SIG-M5 treated with dmso at 0.1 percent for 504 hours (cell line): ENCODE data around the gene CDKN2C.
"Not testable (repeated sequence)": the region's sequence is repeated elsewhere in the genome, so short reads cannot be mapped to it uniquely, and the experiment has no call there.

Experiments
- DNase-seq: peaks from one replicate; lab custom pipeline; 2025; ENCODE audit not compliant: unreplicated experiment; lab: John Stamatoyannopoulos, UW

Gene CDKN2C

DNA sequence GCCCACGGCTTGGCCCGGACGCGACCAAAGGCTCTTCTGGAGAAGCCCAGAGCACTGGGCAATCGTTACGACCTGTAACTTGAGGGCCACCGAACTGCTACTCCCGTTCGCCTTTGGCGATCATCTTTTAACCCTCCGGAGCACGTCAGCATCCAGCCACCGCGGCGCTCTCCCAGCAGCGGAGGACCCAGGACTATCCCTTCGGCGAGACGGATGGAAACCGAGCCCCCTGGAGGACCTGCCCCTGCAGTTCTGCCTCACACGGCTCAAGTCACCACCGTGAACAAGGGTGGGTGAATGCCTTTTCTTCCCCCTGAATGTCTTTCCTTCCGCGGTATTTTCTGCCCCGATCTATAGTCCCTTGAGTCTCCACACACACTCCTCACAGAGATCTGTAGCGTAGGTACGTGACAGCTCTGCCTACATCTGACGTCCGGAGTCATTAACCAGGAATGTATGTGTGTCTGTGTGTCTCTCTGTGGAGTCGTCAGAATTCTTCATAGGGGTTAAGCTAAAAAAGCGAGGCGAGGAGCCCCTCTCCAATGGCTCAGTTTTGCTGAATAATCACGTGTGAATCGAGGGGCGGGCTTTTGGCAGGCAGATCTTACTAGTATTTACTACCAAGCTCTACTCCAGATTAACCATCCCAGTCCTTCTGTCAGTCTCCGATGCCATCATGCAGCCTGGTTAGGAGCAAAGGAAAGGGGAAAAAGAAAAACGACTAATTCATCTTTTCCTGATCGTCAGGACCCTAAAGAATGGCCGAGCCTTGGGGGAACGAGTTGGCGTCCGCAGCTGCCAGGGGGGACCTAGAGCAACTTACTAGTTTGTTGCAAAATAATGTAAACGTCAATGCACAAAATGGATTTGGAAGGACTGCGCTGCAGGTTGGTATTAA, at the start of gene CDKN2C:
TSS of gene CDKN2C (plus strand) at position 635 of the 898 bp plus-strand sequence. CDS start at position 759, 124 bp downstream.
- DNase-seq: peak; percentile 72

DNA sequence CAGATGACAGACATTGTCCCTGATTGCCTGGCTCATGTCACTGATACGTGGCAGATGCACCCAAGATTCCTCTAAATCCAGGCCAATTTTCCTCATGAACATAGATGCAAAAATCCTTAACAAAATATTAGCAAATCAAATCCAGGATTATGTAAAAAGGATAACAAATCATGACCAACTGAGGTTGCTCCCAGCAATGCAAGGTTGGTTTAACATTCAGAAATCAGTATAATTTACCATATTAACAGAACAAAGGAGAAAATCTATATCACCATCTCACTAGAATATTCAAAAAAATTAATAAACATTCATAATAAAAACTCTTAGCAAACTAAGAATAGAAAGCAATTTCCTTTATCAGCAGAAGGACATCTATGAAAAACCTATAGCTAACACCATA, 49.6 kb upstream of the CDKN2C start:
- no peak for DNase-seq

DNA sequence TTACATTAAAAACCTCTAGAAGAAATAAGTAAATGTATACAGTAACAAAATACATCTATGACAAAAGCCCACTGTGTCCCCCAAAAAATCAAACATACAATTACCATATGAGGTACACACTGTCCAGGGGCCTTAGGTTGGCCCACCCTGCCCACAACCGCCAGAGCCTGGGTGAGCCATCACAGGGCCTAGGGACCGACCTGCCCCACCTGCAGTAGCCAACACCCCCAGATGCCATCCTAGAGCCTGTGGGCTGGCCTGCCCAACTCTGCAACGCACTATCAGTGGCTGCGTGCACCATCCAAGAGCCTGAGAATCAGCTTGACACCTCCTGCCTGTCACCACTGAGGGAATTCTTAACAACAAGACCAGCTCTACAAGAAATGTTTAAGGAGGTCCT, 49.0 kb upstream of the CDKN2C start:
- DNase-seq: no peak

DNA sequence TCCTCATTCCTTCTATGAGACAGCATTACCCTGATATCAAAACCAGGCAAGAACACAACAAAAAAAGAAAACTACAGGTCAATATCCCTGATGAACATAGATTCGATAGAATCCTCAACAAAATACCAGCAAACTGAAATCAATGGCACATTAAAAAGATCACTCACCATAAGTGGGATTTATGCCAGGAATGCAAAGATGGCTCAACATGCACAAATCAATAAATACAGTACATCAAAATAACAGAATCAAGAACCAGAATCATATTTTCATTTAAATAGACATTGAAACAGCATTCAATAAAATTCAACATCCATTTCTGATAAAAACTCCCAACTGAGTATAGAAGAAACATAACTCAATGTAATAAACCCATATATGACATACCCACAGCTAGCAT, 46.5 kb upstream of the CDKN2C start:
- DNase-seq: no peak

DNA sequence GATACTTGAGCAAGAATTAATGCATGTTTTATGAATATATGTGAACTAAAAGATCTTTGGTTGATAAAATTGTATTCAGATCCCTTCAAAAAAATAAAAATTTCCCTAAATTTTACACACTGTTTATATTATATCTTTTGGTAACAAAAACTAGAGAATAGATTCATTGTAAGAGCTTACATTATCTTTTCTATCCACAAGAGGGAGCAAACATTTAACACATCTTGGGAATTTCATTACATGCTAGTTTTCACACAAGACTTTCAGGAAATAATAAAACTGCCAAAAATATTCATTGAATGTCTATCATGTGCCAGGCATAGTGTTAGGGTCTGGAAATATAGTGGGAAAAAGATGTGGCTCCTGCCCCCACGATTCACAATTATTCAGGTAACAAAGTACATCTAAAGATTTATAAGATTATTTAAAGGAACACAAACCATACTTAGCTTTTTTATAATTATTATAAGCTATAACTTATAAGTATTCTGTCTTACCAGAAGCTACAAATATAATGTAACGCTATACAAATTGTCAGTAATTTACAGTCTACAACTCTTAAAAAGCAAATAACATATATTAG, 40.6 kb upstream of the CDKN2C start:
- DNase-seq: no peak

DNA sequence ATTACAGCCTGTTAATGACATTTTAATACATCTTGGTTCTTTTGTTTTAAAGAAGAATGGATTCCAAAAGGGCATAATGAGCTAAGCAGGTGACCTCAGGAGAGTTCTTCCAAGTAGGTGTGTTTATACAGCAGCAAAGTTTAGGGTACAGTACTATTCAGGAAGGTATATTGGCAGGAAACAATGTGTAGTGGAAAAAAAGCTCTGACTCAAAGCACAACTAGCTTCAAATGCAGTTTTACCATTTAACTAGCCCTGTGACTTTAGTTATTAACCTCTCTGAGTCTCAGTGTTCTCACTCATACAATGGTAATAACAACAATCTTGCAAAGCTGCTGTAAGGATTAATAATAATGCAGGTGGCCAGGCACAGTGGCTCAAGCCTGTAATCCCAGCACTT, 39.9 kb upstream of the CDKN2C start:
- no peak for DNase-seq

DNA sequence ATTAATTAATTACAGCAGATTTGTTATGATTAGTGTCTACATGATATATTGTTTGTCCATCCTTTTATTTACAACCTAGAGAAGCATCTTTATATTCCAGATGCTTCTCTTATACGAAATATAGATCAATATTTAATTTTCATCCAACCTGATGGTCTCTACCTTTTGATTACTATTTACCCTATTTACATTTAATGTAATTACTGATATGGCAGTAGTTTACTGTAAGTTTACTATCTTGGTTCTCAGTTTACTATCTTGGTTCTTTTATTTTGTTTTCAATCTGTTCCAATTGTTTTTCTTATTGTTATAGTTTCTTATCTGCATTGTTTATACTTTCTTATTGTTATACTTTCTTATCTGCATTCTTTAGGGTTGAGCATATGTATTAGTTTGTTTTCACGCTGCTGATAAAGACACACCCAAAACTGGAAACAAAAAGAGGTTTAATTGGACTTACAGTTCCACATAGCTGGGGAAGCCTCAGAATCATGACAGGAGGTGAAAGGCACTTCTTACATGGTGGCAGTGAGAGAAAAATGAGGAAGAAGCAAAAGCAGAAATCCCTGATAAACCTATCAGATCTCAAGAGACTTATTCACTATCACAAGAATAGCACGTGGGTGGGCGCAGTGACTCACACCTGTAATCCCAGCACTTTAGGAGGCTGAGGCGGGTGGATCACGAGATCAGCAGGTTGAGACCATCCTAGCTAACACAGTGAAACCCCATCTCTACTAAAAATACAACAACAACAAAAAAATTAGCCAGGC, 38.9 kb upstream of the CDKN2C start:
- DNase-seq: no peak

DNA sequence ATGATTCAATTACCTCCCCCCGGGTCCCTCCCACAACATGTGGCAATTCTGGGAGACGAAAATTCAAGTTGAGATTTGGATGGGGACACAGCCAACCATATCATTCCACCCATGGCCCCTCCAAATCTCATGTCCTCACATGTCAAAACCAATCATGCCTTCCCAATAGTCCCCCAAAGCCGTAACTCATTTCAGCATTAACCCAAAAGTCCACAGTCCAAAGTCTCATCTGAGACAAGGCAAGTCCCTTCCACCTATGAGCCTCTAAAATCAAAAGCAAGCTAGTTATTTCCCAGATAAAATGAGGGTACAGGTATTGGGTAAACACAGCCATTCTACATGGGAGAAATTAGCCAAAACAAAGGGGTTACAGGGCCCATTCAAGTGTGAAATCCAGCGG, 38.0 kb upstream of the CDKN2C start:
- DNase-seq: not testable (repeated sequence)

DNA sequence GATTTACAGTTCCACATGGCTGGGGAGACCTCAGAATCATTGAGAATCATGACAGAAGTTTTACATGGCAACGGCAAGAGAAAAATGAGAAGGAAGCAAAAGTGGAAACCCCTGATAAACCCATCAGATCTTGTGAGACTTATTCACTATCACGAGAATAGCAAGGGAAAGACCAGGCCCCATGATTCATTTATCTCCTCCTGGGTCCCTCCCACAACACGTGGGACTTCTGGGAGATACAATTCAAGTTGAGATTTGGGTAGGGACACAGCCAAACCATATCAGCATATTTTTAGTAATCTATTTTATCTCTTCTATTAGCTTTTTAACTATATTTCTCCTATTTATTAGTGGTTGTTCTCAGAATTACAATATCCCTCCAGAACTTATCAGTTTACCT, 36.3 kb upstream of the CDKN2C start:
- DNase-seq: not testable (repeated sequence)

DNA sequence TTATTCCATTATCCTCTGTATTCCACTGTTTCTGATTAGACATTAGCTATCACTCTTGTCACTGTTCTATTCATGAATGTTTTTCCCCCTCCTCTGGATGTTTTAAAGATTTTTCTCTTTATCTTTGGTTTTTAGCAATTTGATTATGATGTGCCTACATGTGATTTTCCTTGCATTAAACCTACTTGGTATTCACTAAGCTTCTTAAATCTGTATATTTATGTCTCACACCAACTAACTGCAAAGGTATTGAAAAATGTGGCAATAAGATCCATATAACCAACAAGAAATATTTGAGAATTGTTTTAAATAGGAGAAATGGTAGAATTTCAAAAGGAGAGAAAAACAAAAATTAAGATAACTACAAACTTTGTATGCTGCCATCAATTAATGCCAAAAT, 35.2 kb upstream of the CDKN2C start:
- no peak for DNase-seq

DNA sequence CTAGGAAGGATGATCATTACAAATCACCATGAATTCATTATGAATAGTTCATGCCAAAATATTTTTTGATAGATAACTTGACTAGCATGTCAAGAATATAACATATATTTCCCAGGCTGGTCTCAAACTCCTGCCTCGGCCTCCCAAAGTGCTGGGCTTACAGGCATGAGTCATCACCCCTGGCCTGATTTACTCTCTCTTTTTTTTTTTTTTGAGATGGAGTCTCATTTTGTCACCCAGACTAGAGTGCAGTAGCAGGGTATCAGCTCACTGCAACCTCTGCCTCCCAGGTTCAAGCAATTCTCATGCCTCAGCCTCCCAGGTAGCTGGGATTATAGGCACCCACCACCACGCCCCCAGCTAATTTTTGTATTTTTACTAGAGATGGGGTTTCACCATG, 34.8 kb upstream of the CDKN2C start:
- not testable (repeated sequence) for DNase-seq

DNA sequence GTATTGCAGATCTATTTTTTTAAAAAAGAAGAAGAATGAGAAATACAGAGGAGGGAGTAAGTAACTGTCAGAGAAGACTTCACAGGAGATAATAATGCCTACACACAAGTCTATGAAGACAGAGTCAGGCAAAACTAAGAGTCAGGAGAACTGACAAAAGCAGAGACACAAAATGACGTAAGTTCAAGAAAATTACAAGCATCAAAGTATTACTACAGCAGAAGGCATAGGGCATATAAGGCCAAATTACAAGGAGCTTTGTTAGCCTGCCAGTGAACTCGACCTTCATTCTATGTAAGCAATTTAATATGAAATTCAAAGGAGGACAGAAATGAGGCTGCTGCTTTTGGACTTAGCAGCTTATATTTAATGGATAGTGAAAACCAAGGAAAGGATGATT, 33.7 kb upstream of the CDKN2C start:
- DNase-seq: no peak

DNA sequence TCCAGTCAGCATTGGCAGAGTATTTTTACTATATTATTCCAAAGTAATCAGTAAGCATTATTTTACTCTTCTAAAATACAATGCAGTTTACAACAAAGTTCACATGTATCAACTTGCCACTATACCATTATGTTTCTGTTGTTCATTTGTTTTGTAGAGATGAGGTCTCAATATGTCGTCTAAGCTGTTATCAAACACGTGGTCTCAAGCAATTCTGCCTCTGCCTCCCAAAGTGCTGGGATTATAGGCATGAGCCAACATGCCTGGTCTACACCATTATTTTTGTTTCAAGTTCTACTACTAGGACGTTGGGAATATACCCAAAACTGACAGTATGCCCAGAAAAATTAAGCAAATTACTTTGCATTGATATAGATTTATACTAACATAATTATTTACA, 29.8 kb upstream of the CDKN2C start:
- no peak for DNase-seq

DNA sequence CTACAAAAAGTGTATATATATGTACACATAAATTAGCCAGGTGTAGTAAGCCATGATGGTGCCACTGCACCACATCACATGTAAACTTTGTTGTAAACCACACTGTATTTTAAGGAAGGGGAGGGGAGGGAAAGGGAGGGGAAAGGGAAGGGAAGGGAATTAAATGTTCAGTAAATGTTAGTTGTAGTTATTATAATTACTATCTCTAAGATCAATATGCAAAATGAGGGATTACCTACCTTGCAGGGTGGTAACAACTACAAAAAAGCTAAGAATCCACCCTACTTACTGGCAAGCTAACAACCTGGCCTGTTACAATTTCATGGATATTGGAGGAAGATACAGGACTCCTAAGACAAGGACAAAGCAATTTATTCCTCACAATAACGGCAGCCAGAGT, 27.7 kb upstream of the CDKN2C start:
- no peak for DNase-seq

DNA sequence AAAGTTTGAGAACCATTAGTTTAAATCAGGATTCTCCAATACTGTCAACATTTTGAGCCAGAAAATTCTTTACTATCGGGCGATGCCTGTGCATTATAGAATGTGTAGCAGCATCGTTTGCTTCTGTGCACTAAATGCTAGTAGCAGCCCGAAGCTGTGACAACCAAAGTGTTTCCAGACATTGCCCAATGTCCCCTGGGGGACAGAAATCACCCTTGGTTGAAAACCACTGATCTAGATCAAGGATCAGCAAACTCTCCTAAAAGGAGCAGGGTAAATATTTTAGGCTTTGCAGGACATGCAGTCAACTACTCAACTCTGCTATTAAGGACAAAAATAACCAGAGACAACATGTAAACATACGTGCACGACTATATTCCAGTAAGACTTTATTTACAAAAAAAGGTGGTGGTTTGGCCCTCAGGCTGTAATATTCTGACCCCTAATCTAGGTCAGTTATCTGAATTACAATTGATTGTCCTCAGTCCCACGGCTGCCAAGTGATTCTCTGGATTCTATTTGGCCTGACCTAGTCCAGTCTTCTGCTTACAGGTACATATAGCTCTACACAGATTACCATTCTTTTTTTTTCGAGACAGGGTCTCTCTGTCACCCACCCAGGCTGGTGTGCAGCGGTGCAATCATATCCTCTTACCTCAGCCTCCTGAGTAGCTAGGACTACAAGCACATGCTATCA, 20.6 kb upstream of the CDKN2C start:
- DNase-seq: no peak

DNA sequence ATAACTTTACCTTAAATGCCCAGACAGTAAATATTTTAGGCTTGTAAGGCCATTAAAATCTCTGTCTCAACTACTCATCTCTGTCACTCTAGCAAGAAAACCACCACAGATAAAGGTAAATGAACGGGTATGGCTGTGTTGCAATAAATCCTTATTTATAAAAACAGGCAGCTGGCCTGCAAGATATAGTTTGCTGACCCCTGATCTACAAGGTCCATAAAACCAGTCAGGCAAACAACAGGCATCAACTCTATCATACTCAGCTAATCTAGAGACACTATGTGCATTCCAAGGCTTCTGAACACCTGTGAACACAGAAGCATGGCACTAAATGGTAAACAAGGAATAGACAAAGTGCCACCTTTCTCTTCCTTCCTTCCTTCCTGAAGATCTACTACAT, 19.6 kb upstream of the CDKN2C start:
- no peak for DNase-seq

DNA sequence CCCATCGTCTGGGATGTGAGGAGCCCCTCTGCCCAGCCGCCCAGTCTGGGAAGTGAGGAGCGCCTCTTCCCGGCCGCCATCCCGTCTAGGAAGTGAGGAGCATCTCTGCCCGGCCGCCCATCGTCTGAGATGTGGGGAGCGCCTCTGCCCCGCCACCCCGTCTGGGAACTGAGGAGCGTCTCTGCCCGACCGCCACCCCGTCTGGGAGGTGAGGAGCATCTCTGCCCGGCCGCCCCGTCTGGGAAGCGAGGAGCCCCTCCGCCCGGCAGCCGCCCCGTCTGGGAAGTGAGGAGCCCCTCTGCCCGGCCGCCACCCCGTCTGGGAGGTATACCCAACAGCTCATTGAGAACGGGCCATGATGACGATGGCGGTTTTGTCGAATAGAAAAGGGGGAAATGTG, 17.5 kb upstream of the CDKN2C start:
- not testable (repeated sequence) for DNase-seq

DNA sequence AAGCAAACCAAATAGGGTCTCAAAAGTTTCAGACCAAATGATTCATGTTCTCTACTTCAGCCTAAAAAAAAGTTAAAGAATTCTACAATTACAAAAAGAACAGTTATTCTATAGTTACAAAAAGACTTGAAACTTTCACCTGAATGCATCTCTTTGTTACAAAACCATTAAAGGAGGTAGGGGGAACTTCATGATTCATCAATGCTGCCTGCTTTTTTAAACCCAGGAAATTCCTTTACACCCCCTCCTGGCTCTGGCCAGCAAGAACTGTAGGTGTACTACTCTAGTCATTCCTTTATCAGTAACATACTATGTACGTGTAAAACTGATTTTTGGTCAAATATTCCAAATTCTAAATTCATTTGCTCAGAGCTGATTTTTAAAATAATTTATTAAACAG, 14.9 kb upstream of the CDKN2C start:
- no peak for DNase-seq

DNA sequence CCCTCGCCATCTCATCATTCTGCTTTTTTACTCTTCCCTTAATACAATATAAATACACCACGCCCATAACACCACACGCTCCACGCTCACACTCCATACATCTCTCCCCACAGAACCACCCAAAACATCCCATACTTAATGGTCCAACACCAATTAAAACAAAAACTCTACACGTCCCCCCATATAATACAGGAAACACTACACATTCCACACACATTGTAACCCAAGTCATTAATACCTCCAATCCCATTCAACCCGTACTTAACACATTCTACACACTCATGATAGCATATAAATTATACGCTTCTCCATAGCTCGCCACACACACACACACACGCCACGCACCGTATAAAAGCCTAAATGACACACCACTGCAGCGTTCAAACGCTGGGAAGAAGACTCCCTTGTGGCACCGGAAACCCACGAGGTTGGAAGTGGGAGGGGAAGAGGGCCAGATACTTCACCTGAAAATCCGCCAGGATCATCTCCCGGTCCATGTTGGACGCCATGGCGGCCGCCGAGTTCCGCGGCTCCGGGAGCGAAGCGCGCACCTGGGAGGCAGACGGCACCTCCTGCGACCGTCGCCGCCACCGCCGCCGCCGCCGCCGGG, 10.6 kb upstream of the CDKN2C start:
- DNase-seq: peak; percentile 49

DNA sequence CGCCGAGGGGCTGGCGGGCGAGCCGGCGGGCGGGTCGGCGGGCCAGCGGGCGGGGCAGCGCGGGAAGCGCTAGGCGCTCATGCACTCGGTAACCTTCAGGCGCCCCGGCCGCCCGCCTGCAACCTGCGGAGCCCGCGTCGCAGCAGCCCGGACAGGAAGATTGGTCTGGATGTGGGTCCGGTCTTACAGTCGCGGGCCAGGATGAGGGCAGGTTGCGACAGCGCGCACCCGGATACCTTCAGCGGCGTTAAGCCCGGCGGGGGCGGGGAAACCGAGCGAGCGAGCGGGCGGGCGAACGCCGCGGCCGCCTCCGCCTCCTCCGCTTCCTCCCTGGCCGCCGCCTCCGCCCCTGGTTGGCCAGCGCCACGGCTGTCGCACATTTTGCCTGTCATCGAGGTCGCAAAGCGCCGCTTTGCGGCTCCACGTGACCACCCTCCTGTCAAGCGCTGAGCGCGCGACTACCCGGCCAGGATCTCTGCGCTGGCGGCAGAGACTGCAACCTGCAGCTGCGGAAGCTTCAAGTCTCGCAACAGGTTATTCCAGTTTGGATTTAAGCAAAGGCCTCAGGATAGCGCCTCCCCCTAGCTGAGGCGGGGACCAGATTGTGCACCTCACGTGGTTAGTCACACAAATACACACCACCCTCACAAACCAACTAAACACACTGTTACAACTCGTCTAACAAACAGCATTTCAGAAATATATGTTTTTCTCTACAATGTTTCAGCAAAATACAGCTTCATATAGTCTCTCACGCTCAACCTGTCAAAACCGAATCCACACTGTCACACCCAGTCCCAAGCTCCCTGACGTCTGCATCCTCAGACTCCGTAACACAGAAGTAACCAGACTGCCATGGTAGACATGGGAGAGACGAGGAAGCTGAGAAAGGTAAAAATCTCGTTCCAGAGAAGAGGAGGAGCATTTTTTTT, 9.9 kb upstream of the CDKN2C start, which contains the start of gene FAF1:
TSS of gene FAF1 (minus strand) at position 355 of the 932 bp plus-strand sequence. CDS start 456 bp downstream, outside the sequence.
- peak; percentile 93 for DNase-seq
